Activated CD4-positive, alpha-beta T cell treated with anti-CD3 and anti-CD28 coated beads for 36 hours (primary cell): ENCODE data around the gene BTBD18. TPM values are rescaled to one million over a fixed set of nuclear protein-coding genes. Genes with fewer than 3 reads are reported as not detected.

Source experiments
- ATAC-seq: fragments of 200-7000 bp; cut with Tn5 transposase; one replicate; pipeline ENCODE4 v1.10.0; 2021; ENCODE audit warnings: mild to moderate bottlenecking, moderate library complexity
- CTCF ChIA-PET: fragments of 350-600 bp; sonication (Branson Sonifier 250); formaldehyde crosslinking; loops from one replicate; lab custom pipeline; 2021; ENCODE audit warnings: antibody characterized with exemption; lab: Charles Lee
- POLR2A ChIA-PET: fragments of 350-600 bp; sonication (Branson Sonifier 250); formaldehyde crosslinking; loops from one replicate; lab custom pipeline; 2021; ENCODE audit warnings: antibody characterized with exemption, inconsistent platforms; lab: Charles Lee
- DNase-seq: peaks from one replicate; pipeline ENCODE4 v3.0.0-alpha.2; 2020
- H3K27ac Mint-ChIP-seq: one replicate; pipeline ENCODE4 v1.8.0; 2021; ENCODE audit warnings: mixed read lengths
- H3K27me3 Mint-ChIP-seq: one replicate; pipeline ENCODE4 v1.8.0; 2021; ENCODE audit warnings: mixed read lengths
- H3K36me3 Mint-ChIP-seq: one replicate; pipeline ENCODE4 v1.8.0; 2021; ENCODE audit warnings: low read depth, mixed read lengths
- H3K4me1 Mint-ChIP-seq: one replicate; pipeline ENCODE4 v1.8.0; 2021; ENCODE audit warnings: mixed read lengths
- H3K4me3 Mint-ChIP-seq: one replicate; pipeline ENCODE4 v1.8.0; 2021; ENCODE audit warnings: mild to moderate bottlenecking, moderate library complexity, mixed read lengths
- H3K9me3 Mint-ChIP-seq: one replicate; pipeline ENCODE4 v1.8.0; 2021; ENCODE audit warnings: low read depth, mixed read lengths
- intact Hi-C, 2 experiments: fragments of 100-400 bp; cut with DNase I in 1 of 2; cut with micrococcal nuclease in 1 of 2; formaldehyde crosslinking; loops; one replicate each; pipeline versions ENCODE4 v1.14.2 to v1.15.1; 2022 to 2024; cut with DNase I, micrococcal nuclease
- total RNA-seq, 2 experiments: library from RNA; stranded (reverse); gene quantifications; one replicate each; pipeline ENCODE4 v1.2.3, GENCODE V29; 2021

The BTBD18 gene, protein sequence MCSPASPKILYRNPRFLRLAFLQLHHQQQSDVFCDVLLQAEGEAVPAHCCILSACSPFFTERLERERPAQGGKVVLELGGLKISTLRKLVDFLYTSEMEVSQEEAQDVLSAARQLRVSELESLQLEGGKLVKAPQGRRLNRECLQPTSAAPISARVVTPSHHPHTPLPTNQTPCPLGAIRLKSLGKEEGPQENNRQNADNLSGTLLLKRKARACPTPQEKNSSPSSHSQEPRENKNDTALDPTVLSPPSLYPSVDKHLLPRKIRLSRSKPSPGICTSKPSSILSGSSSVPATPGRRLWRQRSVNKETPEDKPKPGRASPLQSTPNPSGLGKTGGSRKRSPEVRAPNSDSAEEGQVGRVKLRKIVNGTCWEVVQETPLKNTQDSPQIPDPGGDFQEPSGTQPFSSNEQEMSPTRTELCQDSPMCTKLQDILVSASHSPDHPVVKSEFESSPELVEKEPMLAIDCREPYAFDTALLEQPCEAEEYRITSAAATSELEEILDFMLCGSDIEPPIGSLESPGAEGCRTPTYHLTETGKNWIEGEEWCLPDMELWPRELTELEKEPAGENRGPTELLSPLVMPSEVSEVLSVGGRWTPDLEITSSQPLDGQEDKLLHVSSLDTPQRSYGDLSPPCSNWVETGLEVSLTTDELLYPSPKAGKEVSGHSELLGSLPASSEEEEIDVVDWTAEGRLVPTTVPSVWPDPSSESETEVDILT
- not detected for total RNA-seq

DNA sequence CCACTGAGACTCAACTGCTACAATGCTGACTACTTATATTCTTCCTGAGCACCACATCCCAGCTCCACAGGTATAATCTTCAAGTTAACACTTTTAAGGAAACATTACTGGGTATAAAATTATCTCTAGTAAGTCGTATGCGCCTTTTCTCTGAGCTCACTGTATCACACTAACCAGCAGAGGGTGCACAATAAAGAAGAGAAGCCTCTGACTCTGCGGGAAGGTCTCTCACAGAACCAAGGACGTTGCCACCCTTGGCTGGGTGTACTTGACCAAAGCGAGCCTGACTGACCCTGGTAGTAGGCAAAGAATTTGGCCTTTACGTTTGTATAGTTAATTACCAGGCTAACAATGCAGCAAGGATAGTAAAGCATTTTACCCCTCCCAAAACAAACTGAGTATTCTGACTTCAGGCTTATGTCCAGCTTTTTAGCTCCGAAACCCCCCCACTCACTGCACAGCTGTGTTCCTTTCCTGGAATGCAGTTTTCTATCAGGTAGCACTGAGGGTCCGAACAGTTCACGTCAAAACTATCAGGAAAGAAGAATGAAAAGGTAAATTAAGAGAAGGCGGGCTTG lies at the start of gene BTBD18:
TSS of gene BTBD18 (minus strand) at position 144 of the 578 bp plus-strand sequence. CDS start 631 bp downstream, outside the sequence.
- ATAC-seq (no peak), DNase-seq (peak; percentile 22)
- H3K9me3 Mint-ChIP-seq, result no peaks in the 10 kb centered on the region
- POLR2A ChIA-PET, result interaction anchor here (0.6 to 0.7 kb wide), 2 partner anchors 43 to 983 kb away, joined by 3 to 4 read pairs; no protein-coding TSS in a partner anchor
- H3K27ac Mint-ChIP-seq, result peak within 1 kb of the TSS; percentile 59
- CTCF ChIA-PET, result interaction anchor here (0.6 to 2.2 kb wide), 3 partner anchors 9 to 49 kb away, joined by 3 to 25 read pairs (median 3); no protein-coding TSS in a partner anchor
- H3K36me3 Mint-ChIP-seq, result peaks cover 9% of the 10 kb centered on the region
- H3K4me3 Mint-ChIP-seq, result no peak within 1 kb of the TSS
- no peaks in the 10 kb centered on the region for H3K27me3 Mint-ChIP-seq
- intact Hi-C loops, result loop anchor here (1.0 to 2.0 kb wide), 2 partner anchors 49 kb away; no protein-coding TSS in a partner anchor
- H3K4me1 Mint-ChIP-seq, result peaks cover 8% of the 10 kb centered on the region

DNA sequence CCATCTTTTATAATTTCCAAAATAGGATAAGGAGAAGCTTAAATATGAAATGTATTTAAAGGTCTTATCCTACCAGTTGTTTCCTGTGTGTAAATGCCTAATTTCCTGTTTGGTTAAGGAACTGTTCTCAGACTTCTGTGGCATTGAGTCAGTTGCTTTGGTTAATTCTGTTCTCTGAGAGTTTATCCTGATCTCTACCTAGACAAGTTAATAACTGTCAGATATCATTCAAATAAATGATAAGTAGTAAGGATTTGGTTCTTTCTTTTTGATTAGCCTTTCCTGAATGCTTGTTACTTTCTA lies 49.5 kb upstream of the BTBD18 start:
- ATAC-seq (peak; percentile 8), DNase-seq (no peak)
- ChIA-PET CTCF (interaction anchor here (0.7 to 5.1 kb wide), 39 partner anchors 9 to 766 kb away, joined by 3 to 45 read pairs (median 6); partner anchors contain the start of genes BTBD18, CLP1, CTNND1 and MED19), POLR2A (interaction anchor here (0.6 to 1.5 kb wide), 2 partner anchors 18 to 60 kb away, joined by 3 to 15 read pairs; partner anchors contain the start of gene SELENOH)
- Mint-ChIP-seq H3K27me3 (no peaks in the 10 kb centered on the region), H3K4me1 (peaks cover 27% of the 10 kb centered on the region), H3K9me3 (no peaks in the 10 kb centered on the region), H3K27ac (peak overlapping the region; percentile 59), H3K4me3 (no peak overlapping the region), H3K36me3 (peaks cover 15% of the 10 kb centered on the region)
- intact Hi-C loops, result loop anchor here (2.0 to 5.0 kb wide), 4 partner anchors 50 to 726 kb away; partner anchors contain the start of genes BTBD18 (in 1 of the 2), MED19 (in 1 of the 2) and TMX2 (in 1 of the 2)

DNA sequence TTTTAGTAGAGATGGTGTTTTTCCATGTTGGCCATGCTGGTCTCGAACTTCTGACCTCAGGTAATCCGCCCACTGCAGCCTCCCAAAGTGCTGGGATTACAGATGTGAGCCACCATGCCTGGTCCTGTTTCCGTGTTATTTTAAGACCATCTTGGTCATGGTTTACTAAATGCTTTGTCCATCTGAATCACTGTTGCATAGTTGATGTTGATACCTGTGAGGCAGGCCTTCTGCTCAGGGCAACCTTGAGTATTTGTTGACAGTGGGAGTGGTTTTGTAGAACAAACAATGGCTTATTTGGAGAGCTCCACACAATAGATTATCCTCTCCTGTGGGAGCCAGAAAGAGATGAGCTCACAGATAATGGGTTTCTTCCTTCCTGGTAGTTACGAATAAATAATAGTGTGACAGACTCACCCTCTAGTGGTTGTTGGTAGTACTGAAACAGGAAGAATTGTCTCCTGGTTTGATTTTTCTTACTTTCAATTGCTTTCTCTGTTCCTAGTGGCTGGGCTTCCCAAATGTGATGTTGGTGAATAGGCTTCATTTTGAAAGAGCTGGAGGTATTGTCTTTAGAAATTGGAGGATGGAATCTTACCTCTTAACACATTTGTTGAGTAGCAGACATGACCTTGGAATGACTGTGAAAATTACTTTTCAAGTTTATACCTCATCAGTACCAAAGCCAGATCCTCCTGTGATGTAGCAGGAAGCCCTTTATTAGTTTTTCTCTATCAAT lies 49.0 kb upstream of the BTBD18 start:
- H3K4me3 Mint-ChIP-seq, result no peak overlapping the region
- H3K36me3 Mint-ChIP-seq, result peaks cover 12% of the 10 kb centered on the region
- H3K27me3 Mint-ChIP-seq, result no peaks in the 10 kb centered on the region
- intact Hi-C loops, result loop anchor here (1.0 to 5.0 kb wide), 11 partner anchors 49 to 727 kb away; partner anchors contain the start of genes BTBD18 (in 2 of the 2), SELENOH (in 2 of the 2), MED19 (in 1 of the 2) and TMX2 (in 1 of the 2)
- ChIA-PET CTCF (interaction anchor here (0.6 to 5.1 kb wide), 50 partner anchors 8 to 1126 kb away, joined by 3 to 45 read pairs (median 4); partner anchors contain the start of genes BTBD18, CLP1, CTNND1 and MED19), POLR2A (interaction anchor here (0.6 to 1.5 kb wide), 3 partner anchors 43 to 96 kb away, joined by 3 to 15 read pairs (median 3); partner anchors contain the start of gene SELENOH)
- H3K27ac Mint-ChIP-seq, result peak overlapping the region; percentile 59
- peaks cover 27% of the 10 kb centered on the region for H3K4me1 Mint-ChIP-seq
- ATAC-seq (peak; percentile 91), DNase-seq (no peak)
- H3K9me3 Mint-ChIP-seq, result no peaks in the 10 kb centered on the region

DNA sequence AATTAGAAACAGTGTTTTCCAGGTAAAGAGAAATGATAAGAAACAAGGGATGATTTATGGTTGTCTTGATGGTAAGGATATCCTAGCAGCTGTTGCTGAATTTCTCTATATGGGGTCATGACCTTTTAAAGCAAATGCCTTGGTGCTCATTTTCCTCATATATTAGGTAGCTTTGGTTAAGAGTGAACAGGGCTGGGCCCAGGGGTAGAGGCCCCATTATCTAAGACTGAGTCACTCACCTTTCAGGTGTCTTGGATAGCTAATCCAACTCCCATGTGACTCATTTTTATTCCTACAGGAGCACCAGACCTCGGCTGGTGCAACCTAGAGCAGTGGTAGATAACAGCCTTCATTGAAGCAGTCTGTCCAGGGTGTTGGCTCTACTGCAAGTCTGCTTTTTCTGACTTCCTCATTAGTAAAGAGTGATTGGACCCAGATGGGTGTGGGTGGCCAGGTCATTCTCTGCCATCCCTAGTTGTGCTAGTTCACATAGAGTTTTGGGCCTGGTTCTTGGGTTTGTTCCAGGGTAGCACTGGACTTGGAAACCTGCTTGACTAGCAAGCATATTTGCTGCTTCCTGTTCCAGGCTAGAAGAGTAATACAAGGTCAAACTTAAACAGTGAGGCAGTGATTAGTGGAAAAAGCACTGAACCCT lies 47.4 kb upstream of the BTBD18 start:
- ATAC-seq (peak; percentile 11), DNase-seq (no peak)
- peak overlapping the region; percentile 58 for H3K27ac Mint-ChIP-seq
- intact Hi-C loops, result loop anchor here in 1 of 2 experiments (10.0 kb wide), 1 partner anchor 726 kb away; no protein-coding TSS in a partner anchor
- ChIA-PET POLR2A (no interaction called here), CTCF (interaction anchor here (0.6 to 5.1 kb wide), 13 partner anchors 9 to 719 kb away, joined by 3 to 45 read pairs (median 3); partner anchors contain the start of genes BTBD18, CTNND1, MED19 and RTN4RL2)
- H3K27me3 Mint-ChIP-seq, result no peaks in the 10 kb centered on the region
- peaks cover 28% of the 10 kb centered on the region for H3K4me1 Mint-ChIP-seq
- H3K9me3 Mint-ChIP-seq, result no peaks in the 10 kb centered on the region
- H3K4me3 Mint-ChIP-seq, result no peak overlapping the region
- H3K36me3 Mint-ChIP-seq, result peaks cover 10% of the 10 kb centered on the region

DNA sequence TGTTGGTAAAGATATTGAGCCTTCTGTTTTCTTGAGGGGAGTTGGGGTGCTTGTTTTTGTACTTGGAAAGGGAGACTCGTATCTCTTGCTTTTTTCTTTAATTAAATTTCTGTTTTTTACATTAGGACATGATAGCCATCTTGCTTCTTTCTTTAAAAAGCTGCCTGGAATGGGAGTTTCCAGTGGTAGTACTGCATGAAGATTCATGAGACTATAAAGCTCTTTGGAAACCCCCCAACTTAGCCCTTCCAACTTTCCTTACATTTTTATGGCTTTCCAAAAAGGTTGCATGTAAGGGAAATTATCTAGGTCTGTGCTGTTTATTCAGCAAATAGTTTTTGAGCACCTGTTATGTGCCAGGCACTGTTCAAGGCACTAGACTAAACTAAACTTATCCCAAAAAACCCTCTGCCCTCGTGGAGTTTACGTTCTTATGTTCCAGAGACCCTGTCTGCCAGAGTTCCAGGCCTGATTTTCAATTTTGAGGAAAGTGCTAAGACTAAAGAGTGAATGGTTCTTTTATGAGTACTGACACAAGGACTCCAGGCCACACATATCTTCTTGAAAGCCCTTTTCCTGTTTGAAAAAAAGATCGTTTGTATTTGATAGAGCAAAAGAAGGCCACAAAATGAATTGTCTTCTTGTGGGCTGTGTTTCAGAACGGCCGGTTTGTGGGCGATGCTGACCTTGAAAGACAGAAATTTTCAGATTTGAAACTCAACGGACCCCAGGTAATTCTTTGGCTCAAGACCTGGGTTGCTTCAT lies 41.9 kb upstream of the BTBD18 start:
- Mint-ChIP-seq H3K27ac (peak overlapping the region; percentile 76), H3K27me3 (no peaks in the 10 kb centered on the region)
- CTCF ChIA-PET, result interaction anchor here (1.3 kb wide), 1 partner anchor 448 kb away, joined by 3 read pairs; no protein-coding TSS in a partner anchor

DNA sequence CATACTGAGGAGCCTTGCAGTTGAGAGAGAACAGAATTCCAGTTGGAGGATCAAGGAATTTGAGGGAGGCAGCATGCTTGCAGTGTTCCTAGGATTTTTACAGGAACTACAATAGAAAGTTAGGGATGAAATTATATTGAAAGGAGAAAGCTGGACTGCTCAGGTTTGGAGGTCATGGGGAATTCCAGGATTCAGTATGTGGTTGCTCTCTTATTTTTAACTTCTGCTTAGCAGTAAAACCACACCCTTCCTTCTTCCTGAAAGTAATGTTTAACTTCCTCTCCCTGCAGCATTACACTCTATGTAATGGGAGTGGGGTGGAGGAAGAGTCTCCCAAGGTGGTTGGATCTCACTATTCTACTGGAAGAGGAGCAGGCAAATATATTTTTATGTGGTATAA lies 41.3 kb upstream of the BTBD18 start:
- peaks cover 33% of the 10 kb centered on the region for H3K4me1 Mint-ChIP-seq
- no peaks in the 10 kb centered on the region for H3K9me3 Mint-ChIP-seq
- ChIA-PET POLR2A (no interaction called here), CTCF (interaction anchor here (1.4 kb wide), 1 partner anchor 8 kb away, joined by 5 read pairs; no protein-coding TSS in a partner anchor)
- DNase-seq (no peak), ATAC-seq (no peak)
- H3K36me3 Mint-ChIP-seq, result peaks cover 8% of the 10 kb centered on the region
- H3K27ac Mint-ChIP-seq, result peak overlapping the region; percentile 76
- intact Hi-C loops, result loop anchor here (1.0 to 10.0 kb wide), 9 partner anchors 30 to 780 kb away; partner anchors contain the start of genes MED19 (in 2 of the 2), SELENOH (in 2 of the 2), TMX2 (in 2 of the 2) and UBE2L6 (in 1 of the 2)
- peak overlapping the region; percentile 34 for H3K4me3 Mint-ChIP-seq
- no peaks in the 10 kb centered on the region for H3K27me3 Mint-ChIP-seq

More for the DNA sequence above, 41.9 kb upstream of the BTBD18 start:
- POLR2A ChIA-PET, result no interaction called here
- intact Hi-C loops, result loop anchor here (2.0 to 10.0 kb wide), 8 partner anchors 31 to 779 kb away; partner anchors contain the start of genes MED19 (in 2 of the 2), TMX2 (in 2 of the 2), SELENOH (in 1 of the 2) and UBE2L6 (in 1 of the 2)
- no peak for DNase-seq
- Mint-ChIP-seq H3K36me3 (peaks cover 8% of the 10 kb centered on the region), H3K9me3 (no peaks in the 10 kb centered on the region), H3K4me1 (peaks cover 36% of the 10 kb centered on the region), H3K4me3 (no peak overlapping the region)
- no peak for ATAC-seq

DNA sequence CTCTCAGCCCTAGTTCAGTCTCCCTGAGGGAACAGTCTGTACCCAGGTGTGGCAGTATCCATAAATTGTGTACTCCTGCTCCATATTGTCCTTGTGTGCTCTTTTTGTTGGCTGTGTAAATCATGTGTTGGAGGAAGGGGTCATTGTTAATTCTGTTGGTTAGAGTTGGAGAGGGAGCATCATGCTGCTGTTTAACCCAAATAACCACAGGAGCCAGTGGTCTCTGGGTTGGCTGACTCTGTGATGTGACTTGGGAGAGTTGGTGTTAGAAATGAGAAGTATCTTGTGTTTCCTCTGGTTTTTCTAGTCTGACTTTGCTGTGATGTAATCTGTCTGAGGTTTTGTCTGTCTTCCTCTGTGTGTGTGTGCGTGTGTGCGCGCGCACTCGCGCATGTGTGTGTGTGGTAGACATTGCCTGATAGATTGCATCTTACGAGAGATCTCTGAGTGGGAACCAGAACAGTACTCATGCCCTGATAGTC lies 40.5 kb upstream of the BTBD18 start:
- peak; percentile 96 for ATAC-seq

DNA sequence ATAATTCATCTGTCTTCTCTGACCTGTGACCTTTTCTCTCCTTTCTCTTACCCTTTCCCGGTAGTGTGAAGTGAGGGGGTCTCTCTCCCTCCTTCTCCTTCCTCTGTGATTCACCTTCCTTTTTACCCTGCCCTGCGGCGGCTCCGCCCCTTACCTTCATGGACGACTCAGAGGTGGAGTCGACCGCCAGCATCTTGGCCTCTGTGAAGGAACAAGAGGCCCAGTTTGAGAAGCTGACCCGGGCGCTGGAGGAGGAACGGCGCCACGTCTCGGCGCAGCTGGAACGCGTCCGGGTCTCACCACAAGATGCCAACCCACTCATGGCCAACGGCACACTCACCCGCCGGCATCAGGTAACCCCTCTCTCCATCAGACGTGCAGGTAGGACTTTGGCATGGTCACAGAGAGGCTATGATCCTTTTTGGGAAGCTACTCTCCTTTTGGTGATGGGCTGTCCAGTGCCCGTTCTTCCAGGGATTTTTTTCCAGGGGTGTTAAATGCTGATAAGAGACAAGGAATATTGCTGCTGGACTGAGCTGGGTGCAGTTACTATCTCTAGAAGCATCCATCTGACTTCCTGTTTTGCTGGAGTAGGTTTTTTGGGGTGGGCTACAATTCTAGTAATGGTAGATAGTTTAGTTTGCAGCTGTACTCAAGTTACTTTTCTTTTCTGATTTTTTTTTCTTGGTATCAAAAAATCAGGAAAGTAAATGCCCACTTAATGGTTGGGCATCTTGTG lies 39.9 kb upstream of the BTBD18 start:
- CTCF ChIA-PET, result interaction anchor here (0.5 to 1.4 kb wide), 4 partner anchors 9 to 174 kb away, joined by 3 to 5 read pairs (median 3); no protein-coding TSS in a partner anchor
- Mint-ChIP-seq H3K27me3 (no peaks in the 10 kb centered on the region), H3K27ac (peak overlapping the region; percentile 89), H3K4me3 (peak overlapping the region; percentile 34), H3K9me3 (no peaks in the 10 kb centered on the region), H3K4me1 (peaks cover 33% of the 10 kb centered on the region), H3K36me3 (peaks cover 5% of the 10 kb centered on the region)
- ATAC-seq, result no peak
- DNase-seq, result no peak
- intact Hi-C loops, result loop anchor here (1.0 to 10.0 kb wide), 9 partner anchors 29 to 781 kb away; partner anchors contain the start of genes MED19 (in 2 of the 2), SELENOH (in 2 of the 2), TMX2 (in 2 of the 2) and UBE2L6 (in 1 of the 2)
- POLR2A ChIA-PET, result no interaction called here

More for the DNA sequence above, 40.5 kb upstream of the BTBD18 start:
- Mint-ChIP-seq H3K27me3 (no peaks in the 10 kb centered on the region), H3K4me1 (peaks cover 33% of the 10 kb centered on the region), H3K36me3 (peaks cover 8% of the 10 kb centered on the region), H3K9me3 (no peaks in the 10 kb centered on the region), H3K4me3 (peak overlapping the region; percentile 34), H3K27ac (peak overlapping the region; percentile 89)
- intact Hi-C loops, result loop anchor here (1.0 to 10.0 kb wide), 9 partner anchors 29 to 781 kb away; partner anchors contain the start of genes MED19 (in 2 of the 2), SELENOH (in 2 of the 2), TMX2 (in 2 of the 2) and UBE2L6 (in 1 of the 2)
- peak; percentile 89 for DNase-seq
- ChIA-PET POLR2A (no interaction called here), CTCF (interaction anchor here (0.5 to 1.4 kb wide), 3 partner anchors 9 to 174 kb away, joined by 3 to 5 read pairs (median 3); no protein-coding TSS in a partner anchor)
